T47D (cell line): Measurements from ENCODE around the gene PTPRE.

ENCODE experiments used
- DNase-seq, 2 experiments: peaks; one replicate each; pipeline versions ENCODE4 v3.0.0 to v3.0.0-alpha.2; 2011 to 2012; ENCODE audit warnings: low read depth in 1 of 2, low spot score in 1 of 2
- JUND ChIP-seq: IDR thresholded peaks from 2 replicates; pipeline ENCODE4 v1.6.1; 2012; ENCODE audit warnings: low read depth
- in situ Hi-C: cut with HindIII; loops from 2 replicates; pipeline ENCODE4 v1.10.0; 2016; ENCODE audit warnings: low sequenced_read_pairs, low pct_unique_long_range_greater_than_20kb

Gene PTPRE

DNA sequence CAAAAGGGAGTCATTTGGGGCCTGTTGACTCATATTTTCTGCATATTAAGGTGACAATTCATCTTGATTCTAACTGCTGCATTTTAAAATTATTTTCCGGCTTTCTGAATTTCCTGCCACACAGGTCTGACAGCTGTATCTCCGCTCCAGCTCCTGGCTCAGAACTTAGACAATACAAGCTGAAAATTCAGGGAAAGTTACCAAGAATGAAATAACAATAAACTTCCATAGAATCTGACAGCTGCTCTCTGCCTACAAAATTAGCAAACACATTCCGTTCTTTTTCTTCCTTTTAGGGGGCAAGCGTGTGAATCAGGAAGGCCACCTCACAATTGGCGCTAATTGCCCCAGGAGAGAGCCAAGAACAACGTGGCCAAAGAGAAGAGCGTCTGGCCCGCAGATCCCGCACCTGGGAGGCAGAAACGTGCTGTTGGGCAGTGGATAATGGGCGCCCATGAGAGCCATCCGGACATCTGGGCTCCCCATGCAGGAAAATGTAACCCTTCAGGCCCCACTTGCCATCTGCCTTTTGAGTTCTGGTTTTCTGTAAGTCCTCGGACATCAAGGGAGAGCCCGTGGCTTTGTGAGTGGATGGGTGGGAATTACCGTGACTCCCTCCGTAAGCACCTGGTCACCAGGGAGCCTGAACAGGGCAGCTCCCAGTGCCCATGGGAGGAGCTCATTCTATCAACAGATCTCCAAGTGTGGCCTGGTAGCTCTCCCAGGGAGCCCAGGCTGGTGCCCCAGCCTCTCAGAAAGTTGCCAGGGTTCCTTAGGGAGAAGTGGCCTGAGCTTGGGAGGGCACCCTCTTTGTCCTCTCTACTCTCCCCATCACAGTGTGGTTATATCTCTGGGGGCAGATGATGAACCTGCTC lies 19.1 kb upstream of the PTPRE start:
- in situ Hi-C loops, result no loop called here
- DNase-seq, result no peak
- TF ChIP-seq JUND, result no peak

DNA sequence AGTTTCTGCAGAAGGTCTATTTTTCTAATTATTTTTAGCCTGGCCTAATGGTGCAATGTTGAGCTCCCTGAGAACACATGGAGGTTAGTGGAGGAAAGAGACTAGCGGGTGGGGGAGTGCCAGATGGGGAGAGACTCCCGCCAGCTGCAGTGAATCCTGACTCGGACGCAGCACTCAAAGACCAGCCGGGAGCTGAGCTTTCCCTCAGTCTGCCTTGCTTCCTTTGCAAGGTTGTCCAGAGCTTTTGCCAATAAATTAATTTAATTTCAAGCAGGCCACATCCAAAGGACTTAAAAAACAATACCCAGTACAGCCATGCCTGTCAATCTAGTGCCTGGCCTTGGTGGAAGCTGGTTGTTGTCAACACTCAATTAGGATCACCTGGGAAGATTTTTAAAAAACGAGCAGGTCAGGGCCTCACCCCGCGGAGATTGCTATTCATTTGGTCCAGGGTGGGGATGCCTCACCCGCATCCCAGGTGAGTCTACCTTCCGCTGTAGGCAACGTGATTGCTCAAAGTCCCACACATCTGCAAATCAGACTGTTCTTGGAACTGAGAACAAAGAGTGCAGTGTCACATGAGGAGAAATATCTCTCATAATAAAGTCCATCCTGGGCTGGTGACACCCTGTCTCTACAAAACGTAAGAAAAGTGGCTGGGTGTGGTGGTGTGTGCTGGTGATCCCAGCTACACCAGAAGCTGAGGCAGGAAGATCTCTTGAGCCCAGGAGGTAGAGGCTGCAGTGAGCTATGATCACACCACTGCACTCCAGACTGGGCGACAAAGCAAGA lies 18.2 kb upstream of the PTPRE start:
- no peak for TF ChIP-seq JUND
- DNase-seq, result no peak
- in situ Hi-C loops, result no loop called here

DNA sequence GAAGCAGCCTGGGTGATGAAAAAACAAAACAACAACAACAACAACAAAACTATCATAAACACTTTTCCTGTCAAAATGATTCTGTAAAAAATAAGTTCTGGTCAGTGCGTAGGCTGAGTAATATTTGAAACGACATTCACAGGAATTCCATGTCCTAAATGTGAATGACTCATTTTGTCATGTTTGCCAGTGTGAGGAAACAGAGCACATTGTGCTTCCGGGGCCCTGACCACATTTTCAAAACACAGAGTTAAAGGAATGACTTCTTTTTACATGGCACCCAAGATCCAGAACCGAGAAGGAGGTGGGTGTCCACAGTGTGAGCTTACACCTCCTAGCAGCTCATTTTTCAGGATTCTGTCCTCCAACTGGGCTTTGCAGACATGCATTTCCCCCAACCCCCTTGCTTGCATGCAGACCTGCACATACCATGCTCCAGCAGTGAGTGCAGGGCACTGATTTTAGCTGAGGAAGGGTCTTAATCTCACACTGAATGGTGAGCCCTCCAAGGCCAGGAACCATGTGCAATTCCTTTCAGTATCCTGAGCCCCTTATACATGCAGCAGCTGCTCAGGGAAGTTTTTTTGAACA lies 17.2 kb upstream of the PTPRE start:
- DNase-seq, result no peak
- no peak for TF ChIP-seq JUND
- in situ Hi-C loops, result no loop called here

DNA sequence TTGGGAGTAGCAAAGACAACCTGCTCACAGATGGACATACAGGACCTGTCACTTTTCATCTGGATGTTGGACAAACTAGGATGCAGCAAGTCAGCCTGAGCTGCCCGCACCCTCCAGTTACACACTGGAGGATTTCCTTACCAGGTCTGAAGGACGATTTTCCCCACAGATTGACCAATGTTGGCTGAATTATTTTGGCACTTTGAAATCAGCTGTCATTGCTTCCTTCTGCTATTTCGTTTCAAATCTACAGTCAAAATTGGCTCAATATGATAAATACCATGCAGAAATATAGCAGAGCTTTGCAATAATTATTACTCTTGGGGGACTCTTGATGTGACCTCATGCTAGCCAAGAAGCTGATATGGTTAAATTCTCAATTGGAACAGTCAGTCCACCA lies 16.7 kb upstream of the PTPRE start:
- no peak for TF ChIP-seq JUND
- in situ Hi-C loops, result no loop called here
- DNase-seq, result no peak

DNA sequence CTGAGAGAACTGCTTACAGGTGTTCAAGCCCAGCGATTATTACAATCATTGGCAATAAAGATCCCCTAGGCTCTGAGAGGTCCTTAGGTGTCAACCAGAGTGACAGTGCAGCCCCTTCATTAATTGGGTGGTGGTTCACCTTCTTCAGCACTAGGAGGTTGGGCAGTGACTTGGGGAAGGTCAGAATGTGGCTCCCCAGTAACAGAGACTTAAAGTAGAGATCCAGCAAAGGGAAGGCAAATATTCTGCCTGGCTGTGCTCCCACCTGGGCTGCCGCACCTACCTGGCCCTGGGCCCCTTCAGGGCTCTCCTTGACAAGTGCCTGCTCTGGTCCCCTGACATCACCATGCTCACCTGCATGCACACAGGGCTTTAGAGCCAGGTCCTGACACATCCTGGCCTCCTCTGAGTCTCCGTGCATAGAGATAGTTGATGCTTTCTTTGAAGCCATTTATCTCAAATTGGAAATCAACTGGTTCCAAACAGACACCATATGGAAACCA lies 16.0 kb upstream of the PTPRE start:
- in situ Hi-C loops, result no loop called here
- TF ChIP-seq JUND, result no peak
- DNase-seq, result no peak

DNA sequence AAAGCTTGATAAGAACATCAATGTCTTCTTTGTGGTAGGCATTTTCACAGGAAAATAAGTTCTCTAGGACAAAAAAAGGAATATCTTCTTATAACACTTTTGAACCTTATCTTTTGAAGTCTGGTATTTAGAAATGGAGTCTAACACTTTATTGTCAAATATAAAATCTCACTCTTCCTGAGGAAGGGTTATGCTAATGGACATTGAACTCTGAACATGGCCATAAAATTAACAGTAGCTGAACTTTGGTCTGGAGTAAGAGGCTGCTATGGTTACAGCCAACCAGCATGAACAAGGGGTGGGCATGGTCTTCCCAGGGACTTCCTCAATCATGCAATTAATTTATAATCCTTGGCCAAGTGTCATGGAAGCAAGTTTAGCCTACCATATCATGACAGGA lies 14.2 kb upstream of the PTPRE start, which contains the start of gene CLRN3:
CLRN3 (minus strand) TSS at position 199 of the 400 bp plus-strand sequence; CDS start at position 42, 157 bp downstream.
- no peak for TF ChIP-seq JUND
- in situ Hi-C loops, result no loop called here
- DNase-seq, result no peak

DNA sequence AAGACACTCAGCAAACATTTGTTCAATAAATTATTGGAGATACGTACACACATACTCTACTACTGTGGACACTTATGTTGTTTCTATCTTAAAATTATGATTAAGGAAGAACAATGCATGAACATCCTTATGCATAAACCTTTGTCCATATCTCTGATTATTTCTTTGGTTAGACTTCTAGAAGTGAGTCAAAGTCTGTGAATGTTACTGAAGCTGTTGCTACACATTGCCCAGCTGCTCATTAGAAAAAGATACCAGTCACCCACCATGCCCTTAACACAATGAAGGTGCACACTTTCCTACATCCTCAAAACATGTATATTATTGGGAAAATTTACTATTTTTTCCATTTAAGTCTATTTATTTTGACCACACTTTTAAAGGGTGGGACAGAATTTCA lies 12.8 kb upstream of the PTPRE start:
- no peak for DNase-seq
- no peak for TF ChIP-seq JUND
- in situ Hi-C loops, result no loop called here

DNA sequence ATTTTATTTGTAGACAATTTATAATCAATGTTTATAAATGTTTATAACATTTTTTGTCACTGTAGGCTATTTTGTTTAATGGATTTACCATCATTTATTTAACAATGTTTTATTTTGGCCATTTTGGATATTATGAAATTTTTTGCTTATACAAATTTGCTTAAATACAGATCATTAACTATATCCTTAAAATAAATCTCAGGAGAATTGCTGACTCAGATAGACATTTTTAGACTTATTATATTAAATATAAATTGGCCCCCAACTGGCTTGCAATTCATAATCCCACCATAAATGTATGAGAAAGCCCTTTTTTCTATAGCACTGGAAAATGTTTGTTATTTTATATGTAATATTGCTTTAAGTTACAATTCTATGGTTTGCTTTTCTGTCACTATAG lies 10.3 kb upstream of the PTPRE start:
- TF ChIP-seq JUND, result no peak
- no peak for DNase-seq
- in situ Hi-C loops, result no loop called here

DNA sequence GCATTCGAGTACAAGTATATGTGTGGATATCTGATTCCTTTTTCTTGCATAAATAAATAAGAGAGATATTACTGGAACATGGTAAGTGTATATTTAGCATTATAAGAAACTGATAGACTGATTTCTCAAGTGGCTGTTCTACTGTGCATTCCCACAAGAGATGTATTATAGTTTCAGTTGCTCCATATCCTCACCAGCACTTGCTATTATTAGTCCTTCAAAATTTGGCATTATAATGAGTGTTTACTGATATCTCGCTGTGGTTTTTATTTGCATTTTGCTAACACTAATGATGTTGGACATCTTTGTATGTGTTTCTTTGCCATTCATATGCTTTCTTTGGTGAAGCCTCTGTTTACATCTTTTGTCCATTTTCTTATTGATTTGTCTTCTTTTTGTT lies 9.7 kb upstream of the PTPRE start:
- TF ChIP-seq JUND, result no peak
- DNase-seq, result no peak
- in situ Hi-C loops, result no loop called here

DNA sequence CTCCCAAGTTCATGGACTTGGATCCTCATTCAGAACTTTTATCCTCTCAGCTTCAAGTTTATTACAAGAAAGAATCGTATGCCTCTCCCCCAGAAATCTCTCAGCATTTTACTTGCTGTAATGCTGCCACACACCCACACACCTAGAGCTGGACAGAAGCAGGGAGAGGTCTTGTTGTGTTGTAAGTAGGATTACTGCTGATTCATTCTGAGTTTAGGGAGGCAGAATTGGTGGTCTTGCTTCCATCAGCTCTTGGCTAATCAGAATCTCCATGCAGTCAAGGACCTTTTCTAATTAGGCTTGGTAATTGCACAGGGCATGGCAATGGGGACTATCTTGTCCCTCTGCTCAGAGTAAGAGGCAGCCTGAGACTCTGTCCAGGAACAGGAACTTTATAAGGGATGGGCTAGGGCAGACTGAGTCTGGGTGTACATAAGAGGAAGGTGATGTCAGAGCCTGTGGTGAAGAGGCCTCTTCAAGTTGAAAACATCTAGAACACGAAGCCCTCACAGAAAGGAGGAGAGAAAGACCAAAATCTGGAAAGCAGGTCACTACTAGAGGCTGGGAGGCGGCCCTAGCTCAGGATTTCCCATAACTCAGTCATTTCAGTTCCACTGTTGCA lies 7.0 kb upstream of the PTPRE start:
- no peak for DNase-seq
- TF ChIP-seq JUND, result no peak
- in situ Hi-C loops, result no loop called here

DNA sequence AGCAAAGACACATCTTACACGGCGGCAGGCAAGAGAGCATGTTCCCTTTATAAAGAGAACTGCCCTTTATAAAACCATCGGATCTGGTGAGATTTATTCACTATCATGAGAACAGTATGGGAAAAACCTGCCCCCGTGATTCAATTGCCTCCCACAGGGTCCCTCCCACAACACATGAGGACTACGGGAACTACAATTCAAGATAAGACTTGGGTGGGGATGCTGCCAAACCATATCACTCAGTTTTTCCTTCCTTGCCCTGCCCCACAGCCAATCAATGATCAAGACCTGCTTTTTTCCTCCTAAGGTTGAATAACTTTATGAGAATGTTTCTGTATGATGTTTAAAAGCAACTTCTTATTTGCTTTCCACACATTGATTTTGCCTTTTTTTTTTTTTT lies 3.1 kb upstream of the PTPRE start:
- no peak for TF ChIP-seq JUND
- DNase-seq, result no peak
- in situ Hi-C loops, result no loop called here

DNA sequence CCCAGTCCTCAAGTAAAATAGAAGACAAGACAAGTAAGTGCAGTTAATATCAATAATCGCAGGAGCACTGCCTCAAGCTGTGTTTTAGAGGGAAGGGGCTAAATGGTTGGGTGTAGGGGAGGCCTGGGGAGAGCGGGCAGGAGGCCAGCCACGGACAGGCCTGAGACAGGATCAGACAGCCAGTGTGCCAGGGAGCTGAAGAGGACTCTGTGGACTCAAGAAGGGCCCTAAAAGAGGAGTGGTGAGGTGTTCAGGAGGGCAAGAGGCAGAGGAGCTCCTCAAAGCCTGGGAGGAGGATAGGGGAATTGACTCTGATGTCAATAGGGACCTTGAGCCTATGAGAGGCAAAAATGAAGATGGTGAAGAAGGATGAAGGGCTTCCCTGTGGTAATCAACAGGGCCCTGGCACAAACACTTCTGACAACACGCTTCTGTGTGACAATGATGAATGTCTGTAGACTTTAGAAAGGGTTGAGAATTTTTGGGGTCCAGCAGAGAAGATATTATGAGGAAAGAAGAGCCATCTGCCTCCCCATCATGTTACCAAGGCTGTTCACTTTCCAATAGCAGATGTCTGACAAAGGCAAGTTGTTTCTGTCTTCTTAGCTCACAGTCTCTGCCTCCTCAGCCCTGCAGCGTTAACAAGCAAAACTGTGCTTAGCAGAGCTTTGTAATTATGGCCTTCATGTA lies 2.4 kb upstream of the PTPRE start:
- in situ Hi-C loops, result no loop called here
- no peak for TF ChIP-seq JUND
- DNase-seq, result no peak
